Gastrocnemius medialis (tissue), 4 donors: ENCODE measurements around the gene PTPRC.

Experiments used
- POLR2A ChIP-seq, 2 donors: fragments of 450-650 bp; IDR thresholded peaks; one replicate each; pipeline ENCODE4 v1.6.1; 2017; ENCODE audit warnings: antibody characterized with exemption in 2 of 2, mild to moderate bottlenecking in 2 of 2, moderate library complexity in 2 of 2
- TF ChIP-seq, protein P1 (sequence below), 5 experiments: fragments of 450-650 bp in 3 of 5; fragments of 200-600 bp in 2 of 5; sonication (generic) in 2 of 5; IDR thresholded peaks in 4 of 5; conservative IDR thresholded peaks in 1 of 5; 1 replicate in 4 of 5; 2 replicates in 1 of 5; pipeline ENCODE4 v1.5.1; 2016 to 2019; ENCODE audit warnings: antibody characterized with exemption in 5 of 5, mild to moderate bottlenecking in 3 of 5, moderate library complexity in 3 of 5

DNA sequence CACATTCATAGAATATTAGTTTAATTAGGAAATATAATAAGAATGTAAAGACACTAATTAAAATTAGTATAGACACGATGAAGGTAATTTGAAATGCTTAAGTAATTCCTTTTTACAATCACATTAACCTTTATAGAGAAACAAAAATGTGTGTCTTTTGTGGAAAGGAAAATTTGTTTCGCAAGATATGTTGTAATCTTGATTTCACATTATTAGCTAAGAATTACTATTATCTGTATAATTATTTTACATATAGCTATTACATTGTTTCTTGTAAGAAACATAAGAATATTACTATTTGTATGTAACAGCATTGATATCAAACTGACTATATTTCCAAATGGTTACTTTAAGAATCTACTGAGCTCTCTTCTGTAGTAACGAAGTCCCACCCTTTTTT, 111.2 kb downstream of the PTPRC start:
- TF ChIP-seq, protein P1, sequence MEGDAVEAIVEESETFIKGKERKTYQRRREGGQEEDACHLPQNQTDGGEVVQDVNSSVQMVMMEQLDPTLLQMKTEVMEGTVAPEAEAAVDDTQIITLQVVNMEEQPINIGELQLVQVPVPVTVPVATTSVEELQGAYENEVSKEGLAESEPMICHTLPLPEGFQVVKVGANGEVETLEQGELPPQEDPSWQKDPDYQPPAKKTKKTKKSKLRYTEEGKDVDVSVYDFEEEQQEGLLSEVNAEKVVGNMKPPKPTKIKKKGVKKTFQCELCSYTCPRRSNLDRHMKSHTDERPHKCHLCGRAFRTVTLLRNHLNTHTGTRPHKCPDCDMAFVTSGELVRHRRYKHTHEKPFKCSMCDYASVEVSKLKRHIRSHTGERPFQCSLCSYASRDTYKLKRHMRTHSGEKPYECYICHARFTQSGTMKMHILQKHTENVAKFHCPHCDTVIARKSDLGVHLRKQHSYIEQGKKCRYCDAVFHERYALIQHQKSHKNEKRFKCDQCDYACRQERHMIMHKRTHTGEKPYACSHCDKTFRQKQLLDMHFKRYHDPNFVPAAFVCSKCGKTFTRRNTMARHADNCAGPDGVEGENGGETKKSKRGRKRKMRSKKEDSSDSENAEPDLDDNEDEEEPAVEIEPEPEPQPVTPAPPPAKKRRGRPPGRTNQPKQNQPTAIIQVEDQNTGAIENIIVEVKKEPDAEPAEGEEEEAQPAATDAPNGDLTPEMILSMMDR (IDR thresholded peaks at IDR 0.05 in 4 of 5, conservative IDR thresholded peaks at IDR 0.05 in 1 of 5): no peak
- TF ChIP-seq POLR2A (IDR thresholded peaks at IDR 0.05): no peak
